Endothelial cell (in vitro differentiated cells): ENCODE data around the gene FEN1. TPM values are rescaled to one million over a fixed set of nuclear protein-coding genes. Genes with fewer than 3 reads are reported as not detected.

Source experiments
- DNase-seq: peaks from one replicate; pipeline ENCODE4 v3.0.0; 2021; ENCODE audit warnings: low spot score
- H3K27ac Mint-ChIP-seq: one replicate; pipeline ENCODE4 v1.8.0; 2021; ENCODE audit warnings: mixed read lengths, inconsistent platforms; ENCODE audit not compliant: unreplicated experiment
- H3K27me3 Mint-ChIP-seq: one replicate; pipeline ENCODE4 v1.8.0; 2021; ENCODE audit warnings: mild to moderate bottlenecking, moderate library complexity, mixed read lengths, inconsistent platforms; ENCODE audit not compliant: unreplicated experiment
- H3K36me3 Mint-ChIP-seq: one replicate; pipeline ENCODE4 v1.8.0; 2021; ENCODE audit warnings: mild to moderate bottlenecking, low read depth, mixed read lengths, inconsistent platforms; ENCODE audit not compliant: unreplicated experiment
- H3K4me1 Mint-ChIP-seq: one replicate; pipeline ENCODE4 v1.8.0; 2021; ENCODE audit warnings: mild to moderate bottlenecking, mixed read lengths, inconsistent platforms; ENCODE audit not compliant: unreplicated experiment
- H3K4me3 Mint-ChIP-seq: one replicate; pipeline ENCODE4 v1.8.0; 2021; ENCODE audit warnings: mild to moderate bottlenecking, mixed read lengths, inconsistent platforms; ENCODE audit not compliant: unreplicated experiment
- H3K9me3 Mint-ChIP-seq: one replicate; pipeline ENCODE4 v1.8.0; 2021; ENCODE audit warnings: mixed read lengths, inconsistent platforms; ENCODE audit not compliant: unreplicated experiment
- CTCF ChIP-seq: fragments of 200-600 bp; sonication (generic); IDR thresholded peaks from one replicate; pipeline ENCODE4 v1.5.0; 2021; ENCODE audit warnings: antibody characterized with exemption; ENCODE audit not compliant: unreplicated experiment
- total RNA-seq: library from RNA; stranded (reverse); fragmentation: NEBNext Ultra II Directional; extraction: Animal tissue kit (Norgen Biotek cat#: 25700); gene quantifications from one replicate; pipeline ENCODE4 v1.2.1, GENCODE V29; 2021; ENCODE audit not compliant: unreplicated experiment

Gene FEN1
- total RNA-seq, 1 donor from 2014 or later: 22.0 TPM

- Mint-ChIP-seq H3K4me3 (no peak overlapping the region), H3K36me3 (no peaks in the 10 kb centered on the region), H3K27me3 (peaks cover 13% of the 10 kb centered on the region), H3K9me3 (no peaks in the 10 kb centered on the region), H3K4me1 (peaks cover 6% of the 10 kb centered on the region), H3K27ac (no peak overlapping the region)
- DNase-seq: no peak
- no peak for TF ChIP-seq CTCF
These were observed 21.4 kb upstream of the FEN1 start for GRCh38 chr11:61771195-61771894.

DNA sequence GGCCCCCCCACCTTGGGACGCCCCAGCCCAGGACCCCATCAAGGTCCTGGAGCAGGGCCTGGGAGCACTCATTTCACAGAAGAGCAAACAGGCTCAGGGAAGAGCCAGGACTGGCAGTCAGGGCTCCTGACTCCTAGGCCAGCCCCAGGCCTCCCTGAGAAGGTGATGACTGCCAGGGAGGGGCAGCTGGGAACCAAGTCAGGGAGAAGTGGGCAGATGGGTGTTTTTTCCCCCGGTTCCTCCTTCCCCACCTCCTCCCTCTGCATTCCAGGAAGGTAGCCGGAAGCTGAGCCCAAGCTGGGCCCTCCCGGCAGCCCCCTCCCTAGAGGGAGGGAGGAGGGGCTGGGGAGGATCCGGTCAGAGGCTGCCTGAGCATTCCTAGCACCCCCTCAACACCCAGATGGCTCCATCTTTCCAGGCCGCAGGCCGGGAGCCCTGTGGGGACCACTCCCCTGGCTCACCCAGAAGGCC is 20.7 kb upstream of the FEN1 start:
- Mint-ChIP-seq H3K27ac (no peak overlapping the region), H3K27me3 (peaks cover 13% of the 10 kb centered on the region), H3K4me3 (no peak overlapping the region), H3K4me1 (peaks cover 6% of the 10 kb centered on the region), H3K9me3 (no peaks in the 10 kb centered on the region), H3K36me3 (no peaks in the 10 kb centered on the region)
- no peak for TF ChIP-seq CTCF
- DNase-seq: no peak

DNA sequence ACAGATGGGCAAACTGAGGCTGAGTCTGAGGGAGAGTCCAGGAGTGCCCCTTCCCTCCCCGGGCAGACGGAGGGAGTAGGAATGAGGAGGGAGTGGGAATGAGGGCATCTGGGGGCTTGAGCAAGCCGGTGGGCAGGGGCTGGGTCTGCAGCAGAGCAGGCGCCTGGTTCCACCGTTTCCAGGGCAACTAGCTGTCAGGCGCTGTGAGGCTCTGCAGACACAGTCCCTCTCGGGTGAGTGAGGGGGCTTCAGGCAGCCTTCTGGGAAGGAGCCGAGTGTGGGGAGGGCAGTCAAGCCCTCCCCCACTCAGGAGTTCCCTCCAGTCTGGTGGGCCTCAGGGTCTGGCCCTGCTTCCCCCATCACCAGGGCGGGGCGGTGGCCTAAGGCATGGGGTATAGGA is 19.4 kb upstream of the FEN1 start:
- Mint-ChIP-seq H3K36me3 (no peaks in the 10 kb centered on the region), H3K27me3 (peaks cover 15% of the 10 kb centered on the region), H3K27ac (no peak overlapping the region), H3K4me3 (no peak overlapping the region), H3K9me3 (no peaks in the 10 kb centered on the region), H3K4me1 (peaks cover 6% of the 10 kb centered on the region)
- TF ChIP-seq CTCF: no peak
- no peak for DNase-seq

DNA sequence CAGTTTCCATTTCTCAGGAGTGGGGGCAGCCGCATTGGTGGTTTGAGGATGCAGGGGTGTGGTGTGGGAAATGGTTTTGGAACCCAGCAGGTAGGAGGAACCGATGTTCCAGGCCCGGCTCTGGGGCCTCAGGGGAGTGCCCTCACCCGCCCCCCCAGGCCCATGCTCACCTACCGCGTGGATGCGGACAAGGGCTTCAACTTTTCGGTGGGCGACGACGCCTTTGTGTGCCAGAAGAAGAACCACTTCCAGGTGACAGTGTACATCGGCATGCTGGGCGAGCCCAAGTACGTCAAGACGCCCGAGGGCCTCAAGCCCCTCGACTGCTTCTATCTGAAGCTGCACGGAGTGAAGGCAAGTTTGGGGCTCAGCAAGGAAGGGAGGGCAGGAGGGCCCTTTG is 18.9 kb upstream of the FEN1 start:
- Mint-ChIP-seq H3K4me1 (peaks cover 6% of the 10 kb centered on the region), H3K36me3 (no peaks in the 10 kb centered on the region), H3K9me3 (no peaks in the 10 kb centered on the region), H3K27ac (no peak overlapping the region), H3K4me3 (no peak overlapping the region), H3K27me3 (peaks cover 15% of the 10 kb centered on the region)
- no peak for DNase-seq
- no peak for TF ChIP-seq CTCF

DNA sequence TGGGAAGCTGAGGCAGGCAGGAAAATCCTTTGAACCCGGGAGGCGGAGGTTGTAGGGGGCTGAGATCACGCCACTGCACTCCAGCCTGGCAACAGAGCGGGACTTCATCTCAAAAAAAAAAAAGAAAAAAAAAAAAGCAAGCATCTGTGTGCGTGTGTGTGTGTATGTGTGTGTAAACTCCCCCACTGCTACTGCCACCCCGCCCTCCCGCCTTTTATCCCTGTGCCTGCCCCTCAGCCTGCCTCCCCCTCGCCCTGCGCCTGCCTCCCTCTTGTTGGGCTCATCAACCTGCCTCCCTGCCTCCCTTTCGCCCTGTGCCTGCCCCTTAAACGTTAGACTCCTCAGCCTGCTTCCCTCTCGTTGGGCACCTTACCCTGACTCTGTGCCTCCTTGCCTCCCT is 18.3 kb upstream of the FEN1 start:
- H3K4me3 Mint-ChIP-seq: no peak overlapping the region
- H3K4me1 Mint-ChIP-seq: peaks cover 6% of the 10 kb centered on the region
- H3K9me3 Mint-ChIP-seq: no peaks in the 10 kb centered on the region
- H3K36me3 Mint-ChIP-seq: no peaks in the 10 kb centered on the region
- H3K27me3 Mint-ChIP-seq: peaks cover 15% of the 10 kb centered on the region
- no peak for TF ChIP-seq CTCF
- no peak overlapping the region for H3K27ac Mint-ChIP-seq
- no peak for DNase-seq
